LNCAP (cell line): ENCODE data around the gene PDE4D.

Source experiments
- CTCF ChIP-seq: fragments of 450-650 bp; IDR thresholded peaks from 2 replicates; pipeline ENCODE4 v1.5.1; 2017; ENCODE audit warnings: mild to moderate bottlenecking

Gene PDE4D

DNA sequence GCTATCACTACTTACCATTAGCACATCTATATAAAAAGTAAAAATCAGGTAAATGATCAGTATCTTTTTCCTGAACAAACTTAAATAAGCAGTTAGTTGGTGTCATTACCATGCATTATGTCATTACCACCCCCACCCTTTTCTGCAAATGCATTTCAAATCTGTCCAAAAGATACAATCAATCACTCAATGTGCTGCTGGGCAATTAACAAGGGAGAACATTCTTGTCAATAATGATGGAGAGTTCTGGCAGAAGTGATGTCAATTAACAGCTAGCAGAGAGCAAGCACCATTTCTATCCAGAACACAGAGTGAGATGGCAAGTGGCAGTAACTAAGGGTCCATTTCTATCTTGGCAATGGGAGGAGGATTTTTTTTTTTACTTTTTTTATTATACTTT, 3.5 kb upstream of the PDE4D start:
- no peak for TF ChIP-seq CTCF

GRCh38 chr5:59891962-59892643, 1.4 kb downstream of the PDE4D start:
- no peak for TF ChIP-seq CTCF

- no peak for TF ChIP-seq CTCF
These were observed 6.3 kb downstream of the PDE4D start for GRCh38 chr5:59887274-59887673.

- no peak for TF ChIP-seq CTCF
These were observed 18.9 kb downstream of the PDE4D start for GRCh38 chr5:59874675-59875074.

GRCh38 chr5:59873113-59873512, 20.4 kb downstream of the PDE4D start:
- TF ChIP-seq CTCF = no peak

DNA sequence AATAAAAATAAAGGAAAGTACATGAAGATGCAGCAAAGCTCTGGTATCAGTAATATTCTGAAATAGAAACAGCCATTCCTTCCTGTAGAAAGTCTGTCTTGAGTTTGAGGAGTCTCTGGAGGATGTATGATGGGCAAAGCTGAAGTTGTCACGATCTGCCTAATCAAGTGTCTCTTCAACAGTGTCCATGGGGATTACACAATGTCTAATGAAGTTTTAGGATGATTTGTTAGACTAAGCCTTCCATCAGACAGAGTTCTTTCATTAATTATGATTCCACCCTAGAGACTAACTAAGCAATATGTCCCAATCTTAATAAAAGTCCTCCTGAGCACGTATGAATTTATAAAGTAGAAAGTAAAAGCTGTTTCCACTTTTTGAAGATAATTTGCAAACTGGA, 26.9 kb downstream of the PDE4D start:
- TF ChIP-seq CTCF = no peak

GRCh38 chr5:59864718-59865117, 28.8 kb downstream of the PDE4D start:
- TF ChIP-seq CTCF = no peak

- TF ChIP-seq CTCF = no peak
These were observed 29.7 kb downstream of the PDE4D start for GRCh38 chr5:59863777-59864176.
